Activated naive CD4-positive, alpha-beta T cell treated with anti-CD3 and anti-CD28 coated beads, Interleukin-2, amount 50 U/mL, for 24 hours (primary cell): Measurements from ENCODE around the gene TFIP11.
"Not testable (repeated sequence)": the region's sequence is repeated elsewhere in the genome, so short reads cannot be mapped to it uniquely, and the experiment has no call there.

ENCODE experiments used
- H3K27ac Mint-ChIP-seq: one replicate; pipeline ENCODE4 v1.8.0; 2021; ENCODE audit warnings: mild to moderate bottlenecking, mixed read lengths
- H3K27me3 Mint-ChIP-seq: one replicate; pipeline ENCODE4 v1.8.0; 2021; ENCODE audit warnings: mixed read lengths
- H3K36me3 Mint-ChIP-seq: one replicate; pipeline ENCODE4 v1.8.0; 2021; ENCODE audit warnings: mixed read lengths
- H3K4me1 Mint-ChIP-seq: one replicate; pipeline ENCODE4 v1.8.0; 2021; ENCODE audit warnings: mixed read lengths
- H3K4me3 Mint-ChIP-seq: one replicate; pipeline ENCODE4 v1.8.0; 2021; ENCODE audit warnings: mild to moderate bottlenecking, mixed read lengths
- H3K9me3 Mint-ChIP-seq: one replicate; pipeline ENCODE4 v1.8.0; 2021; ENCODE audit warnings: mixed read lengths

TFIP11 gene

GRCh38 chr22:26547426-26547825, 35.2 kb upstream of the TFIP11 start:
- no peak overlapping the region for H3K27ac Mint-ChIP-seq
- peaks cover 5% of the 10 kb centered on the region for H3K36me3 Mint-ChIP-seq
- peaks cover 23% of the 10 kb centered on the region for H3K4me1 Mint-ChIP-seq
- no peaks in the 10 kb centered on the region for H3K9me3 Mint-ChIP-seq
- no peak overlapping the region for H3K4me3 Mint-ChIP-seq
- H3K27me3 Mint-ChIP-seq: no peaks in the 10 kb centered on the region

- Mint-ChIP-seq H3K4me1 (peaks cover 25% of the 10 kb centered on the region), H3K4me3 (no peak overlapping the region), H3K27ac (no peak overlapping the region)
Measured at GRCh38 chr22:26546282-26546681, 34.0 kb upstream of the TFIP11 start.

GRCh38 chr22:26545827-26546226, 33.6 kb upstream of the TFIP11 start:
- Mint-ChIP-seq H3K4me3 (no peak overlapping the region), H3K9me3 (no peaks in the 10 kb centered on the region), H3K36me3 (peaks cover 6% of the 10 kb centered on the region), H3K4me1 (peaks cover 25% of the 10 kb centered on the region), H3K27ac (no peak overlapping the region), H3K27me3 (no peaks in the 10 kb centered on the region)

More at GRCh38 chr22:26546282-26546681, 34.0 kb upstream of the TFIP11 start:
- peaks cover 6% of the 10 kb centered on the region for H3K36me3 Mint-ChIP-seq
- H3K27me3 Mint-ChIP-seq: no peaks in the 10 kb centered on the region
- H3K9me3 Mint-ChIP-seq: no peaks in the 10 kb centered on the region

GRCh38 chr22:26545385-26545784, 33.1 kb upstream of the TFIP11 start:
- H3K4me1 Mint-ChIP-seq: peaks cover 25% of the 10 kb centered on the region
- no peak overlapping the region for H3K4me3 Mint-ChIP-seq
- H3K27ac Mint-ChIP-seq: no peak overlapping the region
- peaks cover 8% of the 10 kb centered on the region for H3K36me3 Mint-ChIP-seq
- H3K27me3 Mint-ChIP-seq: no peaks in the 10 kb centered on the region
- no peaks in the 10 kb centered on the region for H3K9me3 Mint-ChIP-seq

- no peak overlapping the region for H3K27ac Mint-ChIP-seq
- H3K9me3 Mint-ChIP-seq: no peaks in the 10 kb centered on the region
- H3K27me3 Mint-ChIP-seq: no peaks in the 10 kb centered on the region
- peaks cover 25% of the 10 kb centered on the region for H3K4me1 Mint-ChIP-seq
- H3K36me3 Mint-ChIP-seq: peaks cover 10% of the 10 kb centered on the region
- no peak overlapping the region for H3K4me3 Mint-ChIP-seq
Measured at GRCh38 chr22:26544489-26544888, 32.2 kb upstream of the TFIP11 start.

- Mint-ChIP-seq H3K27ac (no peak overlapping the region), H3K27me3 (no peaks in the 10 kb centered on the region), H3K36me3 (peaks cover 12% of the 10 kb centered on the region), H3K4me1 (peaks cover 23% of the 10 kb centered on the region), H3K4me3 (no peak overlapping the region), H3K9me3 (no peaks in the 10 kb centered on the region)
Measured at GRCh38 chr22:26542831-26543230, 30.6 kb upstream of the TFIP11 start.

- H3K9me3 Mint-ChIP-seq: no peaks in the 10 kb centered on the region
- H3K4me3 Mint-ChIP-seq: no peak overlapping the region
- H3K36me3 Mint-ChIP-seq: peaks cover 12% of the 10 kb centered on the region
- H3K27ac Mint-ChIP-seq: no peak overlapping the region
- H3K27me3 Mint-ChIP-seq: no peaks in the 10 kb centered on the region
- H3K4me1 Mint-ChIP-seq: peaks cover 12% of the 10 kb centered on the region
Measured at GRCh38 chr22:26541167-26541819, 29.0 kb upstream of the TFIP11 start.

- Mint-ChIP-seq H3K9me3 (no peaks in the 10 kb centered on the region), H3K36me3 (peaks cover 10% of the 10 kb centered on the region), H3K4me1 (peaks cover 9% of the 10 kb centered on the region), H3K27ac (no peak overlapping the region), H3K27me3 (no peaks in the 10 kb centered on the region), H3K4me3 (no peak overlapping the region)
Measured at GRCh38 chr22:26540119-26540518, 27.8 kb upstream of the TFIP11 start.

- peaks cover 11% of the 10 kb centered on the region for H3K36me3 Mint-ChIP-seq
- H3K4me3 Mint-ChIP-seq: no peak overlapping the region
- H3K9me3 Mint-ChIP-seq: no peaks in the 10 kb centered on the region
- H3K27ac Mint-ChIP-seq: no peak overlapping the region
- peaks cover 9% of the 10 kb centered on the region for H3K4me1 Mint-ChIP-seq
- H3K27me3 Mint-ChIP-seq: no peaks in the 10 kb centered on the region
Measured at GRCh38 chr22:26536762-26537134, 24.5 kb upstream of the TFIP11 start.

GRCh38 chr22:26536056-26536761, 23.9 kb upstream of the TFIP11 start:
- peaks cover 11% of the 10 kb centered on the region for H3K36me3 Mint-ChIP-seq
- no peak overlapping the region for H3K4me3 Mint-ChIP-seq
- peaks cover 9% of the 10 kb centered on the region for H3K4me1 Mint-ChIP-seq
- H3K27ac Mint-ChIP-seq: no peak overlapping the region
- H3K9me3 Mint-ChIP-seq: no peaks in the 10 kb centered on the region
- no peaks in the 10 kb centered on the region for H3K27me3 Mint-ChIP-seq

GRCh38 chr22:26535603-26535908, 23.3 kb upstream of the TFIP11 start:
- Mint-ChIP-seq H3K4me3 (no peak overlapping the region), H3K4me1 (peaks cover 9% of the 10 kb centered on the region), H3K27me3 (no peaks in the 10 kb centered on the region), H3K27ac (no peak overlapping the region), H3K36me3 (peaks cover 13% of the 10 kb centered on the region), H3K9me3 (no peaks in the 10 kb centered on the region)

GRCh38 chr22:26534874-26535602, 22.8 kb upstream of the TFIP11 start:
- no peaks in the 10 kb centered on the region for H3K27me3 Mint-ChIP-seq
- H3K36me3 Mint-ChIP-seq: peaks cover 9% of the 10 kb centered on the region
- H3K27ac Mint-ChIP-seq: peak overlapping the region; percentile 14
- H3K4me1 Mint-ChIP-seq: peaks cover 9% of the 10 kb centered on the region
- H3K9me3 Mint-ChIP-seq: no peaks in the 10 kb centered on the region
- no peak overlapping the region for H3K4me3 Mint-ChIP-seq

GRCh38 chr22:26534171-26534855, 22.0 kb upstream of the TFIP11 start:
- peaks cover 9% of the 10 kb centered on the region for H3K4me1 Mint-ChIP-seq
- peaks cover 9% of the 10 kb centered on the region for H3K36me3 Mint-ChIP-seq
- H3K9me3 Mint-ChIP-seq: no peaks in the 10 kb centered on the region
- H3K27me3 Mint-ChIP-seq: no peaks in the 10 kb centered on the region
- no peak overlapping the region for H3K4me3 Mint-ChIP-seq
- H3K27ac Mint-ChIP-seq: no peak overlapping the region

GRCh38 chr22:26529345-26529744, 17.1 kb upstream of the TFIP11 start:
- Mint-ChIP-seq H3K27ac (no peak overlapping the region), H3K27me3 (no peaks in the 10 kb centered on the region), H3K36me3 (peaks cover 8% of the 10 kb centered on the region), H3K9me3 (no peaks in the 10 kb centered on the region), H3K4me1 (peaks cover 7% of the 10 kb centered on the region), H3K4me3 (no peak overlapping the region)

GRCh38 chr22:26528518-26528917, 16.2 kb upstream of the TFIP11 start:
- H3K27me3 Mint-ChIP-seq, H3K4me1 Mint-ChIP-seq, H3K27ac Mint-ChIP-seq, H3K4me3 Mint-ChIP-seq, H3K9me3 Mint-ChIP-seq: not testable (repeated sequence)
- peaks cover 10% of the 10 kb centered on the region for H3K36me3 Mint-ChIP-seq
